Endothelial cell of umbilical vein (primary cell): ENCODE measurements around the gene TNS1.

Experiments used
- CTCF ChIP-seq, 2 donors: IDR thresholded peaks; 1 replicate in 1 of 2; 2 replicates in 1 of 2; pipeline ENCODE4 v1.5.1; 2011; ENCODE audit warnings: low read length in 2 of 2, mild to moderate bottlenecking in 2 of 2, moderate library complexity in 2 of 2, control low read depth in 1 of 2, inconsistent platforms in 1 of 2, low read depth in 1 of 2; ENCODE audit not compliant: insufficient read depth in 1 of 2; ENCODE audit errors: extremely low read depth in 1 of 2
- EZH2 ChIP-seq: IDR thresholded peaks from 2 replicates; pipeline ENCODE4 v1.6.1; 2012; ENCODE audit warnings: borderline replicate concordance, low read depth, mild to moderate bottlenecking, moderate library complexity, low read length, inconsistent platforms; ENCODE audit not compliant: severe bottlenecking
- FOS ChIP-seq: IDR thresholded peaks from 2 replicates; pipeline ENCODE4 v1.6.1; 2011; ENCODE audit warnings: mild to moderate bottlenecking, low read length, moderate library complexity, borderline replicate concordance; ENCODE audit not compliant: insufficient read depth
- JUN ChIP-seq: IDR thresholded peaks from 2 replicates; pipeline ENCODE4 v1.6.1; 2011; ENCODE audit warnings: borderline replicate concordance, low read depth; ENCODE audit not compliant: insufficient read length, insufficient read depth
- MAX ChIP-seq: IDR thresholded peaks from 2 replicates; pipeline ENCODE4 v1.6.1; 2011; ENCODE audit not compliant: insufficient read depth, insufficient read length
- MYC ChIP-seq: IDR thresholded peaks from one replicate; pipeline ENCODE4 v1.6.1; 2011; ENCODE audit warnings: mild to moderate bottlenecking, low read depth, low read length
- POLR2A ChIP-seq: IDR thresholded peaks from 2 replicates; pipeline ENCODE4 v1.6.1; 2012; ENCODE audit warnings: low read depth, mild to moderate bottlenecking, control low read depth, low read length
- POLR2AphosphoS5 ChIP-seq: IDR thresholded peaks from 2 replicates; pipeline ENCODE4 v1.6.1; 2012; ENCODE audit warnings: low read depth, mild to moderate bottlenecking, control low read depth, low read length, moderate library complexity; ENCODE audit not compliant: insufficient read depth

GRCh38 chr2:217981971-217982370 is 20.8 kb downstream of the TNS1 start:
- no peak for TF ChIP-seq MAX
- TF ChIP-seq CTCF (IDR thresholded peaks at IDR 0.05; ENCODE audit: extremely low read depth in 1 of 2, insufficient read depth in 1 of 2, low read depth in 1 of 2, low read length in 2 of 2) = no peak
- no peak for TF ChIP-seq POLR2AphosphoS5
- TF ChIP-seq POLR2A = no peak
- TF ChIP-seq JUN = no peak
- TF ChIP-seq EZH2 = no peak
- TF ChIP-seq MYC = no peak
- TF ChIP-seq FOS = no peak
